Measurements from ENCODE around the gene SPRYD7. TPM values are rescaled to one million over a fixed set of nuclear protein-coding genes. Genes with fewer than 3 reads are reported as not detected.

The SPRYD7 gene
- total and polyA plus RNA-seq, 8 donors, result 3.6 to 26.9 (median 8.1) TPM; not detected in 1

GRCh38 chr13:49977992-49978391 lies 41.9 kb upstream of the SPRYD7 start:
- Histone ChIP-seq H3K36me3 (no peaks in the 10 kb centered on the region), H3K27me3 (no peaks in the 10 kb centered on the region), H3K4me3 (no peak overlapping the region), H3K9me3 (no peaks in the 10 kb centered on the region), H3K27ac (no peak overlapping the region), H3K4me1 (peaks cover 4 to 12% (median 8%) of the 10 kb centered on the region in 4 donors)
- DNase-seq, result no peak
- WGBS, 5 donors, result 70 to 93% (median 84%) methylated on average over 3 of the region's 3 CpGs
- TF ChIP-seq POLR2AphosphoS5 (IDR thresholded peaks at IDR 0.05), result no peak
- TF ChIP-seq CTCF (IDR thresholded peaks at IDR 0.05), result no peak
- no peak for TF ChIP-seq POLR2A (IDR thresholded peaks at IDR 0.05)
- no peak for TF ChIP-seq EP300 (IDR thresholded peaks at IDR 0.05)
- intact Hi-C loops (cut with DNase I; ENCODE audit: low total_unique reads), result no loop called here

DNA sequence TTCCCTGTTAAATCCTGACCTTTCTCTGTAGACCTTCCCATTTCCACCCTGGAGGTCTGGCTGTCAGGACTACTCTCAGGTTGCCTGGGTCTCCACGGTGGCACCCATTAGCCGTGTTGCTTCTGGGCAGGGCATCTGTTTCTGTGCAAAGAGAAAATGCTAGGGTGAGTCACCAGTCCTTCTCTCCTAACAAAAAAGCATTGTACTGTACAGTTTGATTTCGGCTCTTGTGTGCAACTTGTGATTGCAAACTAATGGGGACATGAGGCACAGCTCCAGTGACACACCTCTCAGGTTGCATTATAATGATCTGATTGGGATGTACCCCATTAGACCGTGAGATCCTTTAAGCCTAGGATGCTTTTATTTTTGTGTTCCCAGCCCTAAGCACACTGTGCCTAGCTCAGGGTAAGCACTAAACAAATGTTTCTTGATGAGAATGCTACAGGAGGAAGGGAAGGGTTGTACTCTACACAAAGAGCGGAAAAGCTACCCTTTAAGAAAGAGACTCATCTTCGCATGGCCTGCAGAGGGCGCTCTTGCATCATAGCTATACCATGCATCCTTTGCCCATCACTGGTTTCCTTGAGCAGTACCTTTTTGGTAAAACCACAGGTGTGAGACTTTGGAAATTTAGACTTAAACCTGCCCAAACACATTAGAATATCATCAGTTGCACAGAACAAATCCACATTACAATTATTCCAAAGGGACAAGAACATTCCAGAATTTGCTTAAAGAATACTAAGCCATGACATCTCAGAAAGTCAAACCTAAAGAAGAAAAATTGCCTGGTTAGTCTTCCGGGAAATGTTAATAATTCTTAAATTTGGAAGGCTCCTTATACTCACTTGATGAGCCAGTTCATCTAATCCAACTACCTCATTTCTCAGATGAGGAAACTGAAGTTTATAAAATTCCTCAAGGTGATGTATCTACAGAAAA lies 40.4 kb upstream of the SPRYD7 start:
- H3K36me3 ChIP-seq, result no peaks in the 10 kb centered on the region
- intact Hi-C loops (cut with DNase I; ENCODE audit: low total_unique reads), result no loop called here
- 24 to 36% (median 27%) methylated on average over 6 to 8 of the region's 8 CpGs for WGBS, 5 donors

DNA sequence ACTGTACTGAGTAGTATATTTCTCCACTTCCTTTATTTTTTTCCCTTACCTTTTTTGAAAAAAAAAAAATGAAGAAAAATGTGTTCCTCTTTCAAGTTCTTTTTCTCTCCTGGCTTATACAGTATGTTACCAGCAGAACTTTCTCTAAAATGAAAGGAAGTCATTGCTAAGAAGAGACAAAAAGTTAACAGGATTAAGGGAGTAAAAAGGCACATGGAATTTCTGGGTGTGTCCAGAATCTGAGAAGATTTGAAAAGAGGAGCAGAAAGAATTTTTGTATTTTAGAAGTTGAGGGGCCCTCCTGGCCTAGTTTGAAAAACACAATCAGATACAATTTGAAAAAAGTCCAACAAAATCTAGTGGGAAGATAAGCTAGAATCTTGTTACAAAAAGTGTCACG lies 39.7 kb upstream of the SPRYD7 start:
- TF ChIP-seq EP300 (IDR thresholded peaks at IDR 0.05), result no peak
- TF ChIP-seq POLR2A (IDR thresholded peaks at IDR 0.05), result no peak
- no peak for TF ChIP-seq POLR2AphosphoS5 (IDR thresholded peaks at IDR 0.05)
- TF ChIP-seq CTCF (IDR thresholded peaks at IDR 0.05), result no peak
- no peak for DNase-seq
- Histone ChIP-seq H3K27ac (peak overlapping the region in 3 of 5 donors; percentile 26 to 59 (median 27)), H3K27me3 (no peaks in the 10 kb centered on the region), H3K4me1 (peaks cover 5 to 18% (median 10%) of the 10 kb centered on the region in 4 donors), H3K4me3 (no peak overlapping the region), H3K36me3 (no peaks in the 10 kb centered on the region), H3K9me3 (no peaks in the 10 kb centered on the region)
- 34 to 76% (median 50%) methylated on average over 1 of the region's 1 CpG for WGBS, 5 donors
- intact Hi-C loops (cut with DNase I; ENCODE audit: low total_unique reads), result no loop called here

More for the DNA sequence above, 40.4 kb upstream of the SPRYD7 start:
- peak overlapping the region; percentile 26 to 71 (median 55) for H3K27ac ChIP-seq
- peaks cover 5 to 18% (median 10%) of the 10 kb centered on the region in 4 donors for H3K4me1 ChIP-seq
- no peak overlapping the region for H3K4me3 ChIP-seq
- DNase-seq, result peak; percentile 83 to 92
- H3K27me3 ChIP-seq, result no peaks in the 10 kb centered on the region
- H3K9me3 ChIP-seq, result no peaks in the 10 kb centered on the region
- TF ChIP-seq CTCF (IDR thresholded peaks at IDR 0.05) (peak in 5 of 7 experiments; percentile 71 to 86 (median 82)), POLR2A (IDR thresholded peaks at IDR 0.05) (no peak), POLR2AphosphoS5 (IDR thresholded peaks at IDR 0.05) (peak in 1 of 3 donors; percentile 41), EP300 (IDR thresholded peaks at IDR 0.05) (no peak)

DNA sequence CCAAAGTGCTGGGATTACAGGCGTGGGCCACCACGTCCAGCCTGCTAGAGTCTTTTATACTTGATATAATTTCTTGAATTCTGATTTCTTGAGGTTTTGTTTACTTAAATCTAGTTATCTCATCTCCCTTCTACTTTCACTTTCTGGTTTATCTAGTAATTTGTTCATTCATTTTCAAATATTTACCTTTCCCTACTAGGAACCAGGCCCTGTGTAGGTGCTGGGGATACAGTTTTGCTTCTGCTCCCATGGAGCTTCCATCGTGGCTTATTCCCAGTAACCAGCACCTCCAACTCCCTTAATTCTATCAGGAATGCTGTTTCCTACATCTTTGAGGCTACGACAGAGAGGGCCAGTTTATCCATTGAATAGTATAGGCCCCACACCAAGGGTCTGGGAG lies 36.6 kb upstream of the SPRYD7 start:
- peaks cover 5 to 18% (median 10%) of the 10 kb centered on the region in 4 donors for H3K4me1 ChIP-seq
- no peaks in the 10 kb centered on the region for H3K9me3 ChIP-seq
- H3K27me3 ChIP-seq, result no peaks in the 10 kb centered on the region
- H3K4me3 ChIP-seq, result peak overlapping the region in 1 of 4 donors; percentile 11
- peak overlapping the region; percentile 54 to 77 (median 72) for H3K27ac ChIP-seq
- no peaks in the 10 kb centered on the region for H3K36me3 ChIP-seq
- intact Hi-C loops (cut with DNase I; ENCODE audit: low total_unique reads), result no loop called here
- no peak for TF ChIP-seq EP300 (IDR thresholded peaks at IDR 0.05)
- TF ChIP-seq POLR2A (IDR thresholded peaks at IDR 0.05), result no peak
- TF ChIP-seq CTCF (IDR thresholded peaks at IDR 0.05), result no peak
- no peak for TF ChIP-seq POLR2AphosphoS5 (IDR thresholded peaks at IDR 0.05)
- 30 to 52% (median 51%) methylated on average over 4 of the region's 4 CpGs for WGBS, 5 donors
- DNase-seq, result peak; percentile 31 to 58

All from stomach (tissue), 9 donors.